ENCODE measurements around the gene TMPRSS9.

Gene TMPRSS9

DNA sequence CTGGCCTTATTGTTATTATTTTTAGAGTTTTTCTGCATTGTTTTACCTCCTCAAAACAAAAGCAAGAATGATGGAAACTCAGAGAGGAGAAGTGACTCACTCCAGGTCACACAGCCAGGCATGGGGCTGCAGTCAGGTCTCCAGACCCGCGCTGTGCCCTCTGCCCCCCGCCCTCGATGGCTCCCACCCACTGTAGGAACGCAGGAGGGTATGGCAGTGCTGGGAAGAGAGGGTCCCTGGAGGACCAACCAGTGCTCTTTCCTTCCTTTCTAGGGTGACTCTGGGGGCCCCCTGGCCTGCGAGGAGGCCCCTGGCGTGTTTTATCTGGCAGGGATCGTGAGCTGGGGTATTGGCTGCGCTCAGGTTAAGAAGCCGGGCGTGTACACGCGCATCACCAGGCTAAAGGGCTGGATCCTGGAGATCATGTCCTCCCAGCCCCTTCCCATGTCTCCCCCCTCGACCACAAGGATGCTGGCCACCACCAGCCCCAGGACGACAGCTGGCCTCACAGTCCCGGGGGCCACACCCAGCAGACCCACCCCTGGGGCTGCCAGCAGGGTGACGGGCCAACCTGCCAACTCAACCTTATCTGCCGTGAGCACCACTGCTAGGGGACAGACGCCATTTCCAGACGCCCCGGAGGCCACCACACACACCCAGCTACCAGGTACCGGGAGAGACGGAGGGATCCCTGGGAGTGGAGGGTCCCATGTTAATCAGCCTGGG, 61.7 kb downstream of the TMPRSS9 start:
- peaks cover 13% of the 10 kb centered on the region for H3K4me1 ChIP-seq (ENCODE audit: insufficient read depth, low read length)
- no peaks in the 10 kb centered on the region for H3K9me3 ChIP-seq (ENCODE audit: low read length)
- H3K27ac ChIP-seq (ENCODE audit: low read depth, low read length) = no peak overlapping the region
- H3K36me3 ChIP-seq (ENCODE audit: insufficient read depth, low read length) = no peaks in the 10 kb centered on the region
- H3K27me3 ChIP-seq (ENCODE audit: control insufficient read depth in 1 of 2, insufficient read depth in 2 of 2, low read length in 2 of 2) = no peaks in the 10 kb centered on the region
- H3K9ac ChIP-seq (ENCODE audit: low read length) = no peak overlapping the region
- no peak overlapping the region for H3K4me3 ChIP-seq (ENCODE audit: low read depth in 1 of 2, low read length in 2 of 2)

DNA sequence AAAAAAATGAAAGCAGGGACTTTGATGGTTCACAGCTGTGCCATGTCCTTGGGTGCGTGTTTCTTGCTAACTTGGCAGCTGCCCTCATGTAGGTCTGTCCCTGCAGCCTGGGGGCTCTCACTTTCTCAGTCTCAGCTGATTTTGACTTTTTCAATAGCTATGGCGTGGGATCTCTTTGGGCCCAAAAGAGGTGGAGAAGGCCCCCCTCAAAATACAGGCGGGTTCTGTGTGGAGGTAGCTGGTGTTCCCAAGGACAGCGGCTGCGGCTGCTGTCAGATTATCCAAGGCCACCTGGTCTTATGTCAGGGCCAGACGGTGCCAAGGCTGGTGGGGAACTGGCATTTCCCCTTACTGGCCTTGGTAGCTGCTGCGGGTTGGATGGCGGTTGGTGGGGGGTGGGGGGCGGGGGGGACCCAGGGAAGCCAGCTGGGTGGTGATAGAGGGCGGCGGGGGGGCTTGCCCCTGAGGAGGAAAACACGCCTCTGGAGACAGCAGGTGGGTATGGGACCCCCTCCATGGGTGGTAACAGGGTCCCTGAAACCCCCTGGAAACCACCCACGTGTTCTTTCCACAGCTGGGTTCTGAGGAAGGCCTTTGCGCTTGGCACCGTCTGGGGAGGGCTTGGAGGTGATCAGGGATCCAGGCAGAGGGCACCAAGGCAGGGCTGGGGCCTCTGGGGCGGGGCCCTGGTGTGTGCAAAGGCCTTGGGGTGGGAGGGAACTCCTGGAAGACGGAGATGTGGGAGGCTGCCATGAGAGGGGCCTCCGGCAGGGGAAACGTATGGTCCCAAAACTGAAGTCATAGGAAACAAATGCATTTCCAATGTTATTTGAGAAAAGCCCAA, 63.2 kb downstream of the TMPRSS9 start:
- H3K4me1 ChIP-seq (ENCODE audit: insufficient read depth, low read length) = peaks cover 20% of the 10 kb centered on the region
- no peak overlapping the region for H3K9ac ChIP-seq (ENCODE audit: low read length)
- no peaks in the 10 kb centered on the region for H3K36me3 ChIP-seq (ENCODE audit: insufficient read depth, low read length)

DNA sequence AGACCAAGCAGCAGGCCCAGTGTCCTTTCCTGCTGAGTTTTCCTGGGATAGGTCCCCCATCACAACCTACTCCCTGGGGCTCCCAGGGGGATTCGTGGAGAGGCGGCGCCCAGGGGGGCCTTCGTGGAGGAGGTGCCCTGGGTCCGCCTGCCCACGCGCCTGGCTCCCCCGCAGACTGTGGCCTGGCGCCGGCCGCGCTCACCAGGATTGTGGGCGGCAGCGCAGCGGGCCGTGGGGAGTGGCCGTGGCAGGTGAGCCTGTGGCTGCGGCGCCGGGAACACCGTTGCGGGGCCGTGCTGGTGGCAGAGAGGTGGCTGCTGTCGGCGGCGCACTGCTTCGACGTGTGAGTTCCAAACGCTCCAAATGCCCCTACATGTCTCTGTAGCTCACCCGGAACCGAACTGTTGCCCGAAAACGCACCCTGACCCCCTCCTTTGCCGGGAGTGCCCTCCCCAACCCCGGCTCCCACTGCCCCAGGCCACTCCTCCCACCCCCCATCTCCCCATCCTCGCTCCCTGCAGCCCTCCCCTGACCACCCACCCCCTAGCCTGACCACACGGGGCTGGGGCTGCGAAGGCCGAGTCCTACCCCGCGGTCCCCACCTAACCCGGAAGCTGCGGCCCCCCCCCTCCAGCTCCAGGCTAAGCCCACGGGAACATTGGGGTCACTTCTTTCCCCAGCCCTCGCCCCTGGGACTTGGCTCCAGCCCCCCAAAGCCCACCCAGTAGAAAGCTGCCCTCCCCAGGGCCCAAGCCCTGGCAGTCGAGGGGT, 64.0 kb downstream of the TMPRSS9 start:
- Histone ChIP-seq H3K27ac (ENCODE audit: low read depth, low read length) (no peak overlapping the region), H3K4me1 (ENCODE audit: insufficient read depth, low read length) (peaks cover 28% of the 10 kb centered on the region), H3K36me3 (ENCODE audit: insufficient read depth, low read length) (no peaks in the 10 kb centered on the region), H3K9ac (ENCODE audit: low read length) (no peak overlapping the region), H3K27me3 (ENCODE audit: control insufficient read depth in 1 of 2, insufficient read depth in 2 of 2, low read length in 2 of 2) (no peaks in the 10 kb centered on the region), H3K9me3 (ENCODE audit: low read length) (no peaks in the 10 kb centered on the region), H3K4me3 (ENCODE audit: low read depth in 1 of 2, low read length in 2 of 2) (no peak overlapping the region)

More for the DNA sequence above, 63.2 kb downstream of the TMPRSS9 start:
- Histone ChIP-seq H3K4me3 (ENCODE audit: low read depth in 1 of 2, low read length in 2 of 2) (no peak overlapping the region), H3K27me3 (ENCODE audit: control insufficient read depth in 1 of 2, insufficient read depth in 2 of 2, low read length in 2 of 2) (no peaks in the 10 kb centered on the region), H3K27ac (ENCODE audit: low read depth, low read length) (no peak overlapping the region), H3K9me3 (ENCODE audit: low read length) (no peaks in the 10 kb centered on the region)

DNA sequence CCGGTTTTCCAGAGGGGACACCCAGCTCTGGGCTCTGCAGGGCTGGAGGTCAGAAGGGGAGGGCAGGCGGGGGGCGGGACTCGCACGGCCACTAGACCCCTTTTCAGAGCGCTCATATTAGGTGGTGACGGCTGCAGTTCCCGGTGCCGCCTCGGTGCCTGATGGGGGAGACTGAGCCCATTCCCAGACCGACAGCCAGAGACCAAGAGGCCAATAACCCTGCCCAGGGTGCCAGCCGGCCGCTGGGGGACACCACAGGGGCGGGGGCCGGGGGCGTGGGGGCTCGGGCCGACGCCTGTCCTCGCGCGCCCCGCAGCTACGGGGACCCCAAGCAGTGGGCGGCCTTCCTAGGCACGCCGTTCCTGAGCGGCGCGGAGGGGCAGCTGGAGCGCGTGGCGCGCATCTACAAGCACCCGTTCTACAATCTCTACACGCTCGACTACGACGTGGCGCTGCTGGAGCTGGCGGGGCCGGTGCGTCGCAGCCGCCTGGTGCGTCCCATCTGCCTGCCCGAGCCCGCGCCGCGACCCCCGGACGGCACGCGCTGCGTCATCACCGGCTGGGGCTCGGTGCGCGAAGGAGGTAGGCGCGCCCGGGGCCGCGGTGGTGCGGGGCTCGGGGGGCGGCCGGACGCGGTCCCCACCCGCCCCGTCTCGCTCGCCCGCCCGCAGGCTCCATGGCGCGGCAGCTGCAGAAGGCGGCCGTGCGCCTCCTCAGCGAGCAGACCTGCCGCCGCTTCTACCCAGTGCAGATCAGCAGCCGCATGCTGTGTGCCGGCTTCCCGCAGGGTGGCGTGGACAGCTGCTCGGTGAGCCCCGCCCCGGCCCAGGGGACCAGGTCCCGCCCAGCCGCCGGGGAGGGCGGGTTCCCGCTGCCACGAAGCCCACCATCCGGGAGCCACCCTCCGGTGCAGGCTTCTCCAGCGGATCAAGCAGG, 64.9 kb downstream of the TMPRSS9 start:
- Histone ChIP-seq H3K36me3 (ENCODE audit: insufficient read depth, low read length) (no peaks in the 10 kb centered on the region), H3K27me3 (ENCODE audit: control insufficient read depth in 1 of 2, insufficient read depth in 2 of 2, low read length in 2 of 2) (no peaks in the 10 kb centered on the region), H3K9me3 (ENCODE audit: low read length) (no peaks in the 10 kb centered on the region), H3K4me1 (ENCODE audit: insufficient read depth, low read length) (peaks cover 29% of the 10 kb centered on the region), H3K27ac (ENCODE audit: low read depth, low read length) (no peak overlapping the region), H3K9ac (ENCODE audit: low read length) (no peak overlapping the region), H3K4me3 (ENCODE audit: low read depth in 1 of 2, low read length in 2 of 2) (no peak overlapping the region)

DNA sequence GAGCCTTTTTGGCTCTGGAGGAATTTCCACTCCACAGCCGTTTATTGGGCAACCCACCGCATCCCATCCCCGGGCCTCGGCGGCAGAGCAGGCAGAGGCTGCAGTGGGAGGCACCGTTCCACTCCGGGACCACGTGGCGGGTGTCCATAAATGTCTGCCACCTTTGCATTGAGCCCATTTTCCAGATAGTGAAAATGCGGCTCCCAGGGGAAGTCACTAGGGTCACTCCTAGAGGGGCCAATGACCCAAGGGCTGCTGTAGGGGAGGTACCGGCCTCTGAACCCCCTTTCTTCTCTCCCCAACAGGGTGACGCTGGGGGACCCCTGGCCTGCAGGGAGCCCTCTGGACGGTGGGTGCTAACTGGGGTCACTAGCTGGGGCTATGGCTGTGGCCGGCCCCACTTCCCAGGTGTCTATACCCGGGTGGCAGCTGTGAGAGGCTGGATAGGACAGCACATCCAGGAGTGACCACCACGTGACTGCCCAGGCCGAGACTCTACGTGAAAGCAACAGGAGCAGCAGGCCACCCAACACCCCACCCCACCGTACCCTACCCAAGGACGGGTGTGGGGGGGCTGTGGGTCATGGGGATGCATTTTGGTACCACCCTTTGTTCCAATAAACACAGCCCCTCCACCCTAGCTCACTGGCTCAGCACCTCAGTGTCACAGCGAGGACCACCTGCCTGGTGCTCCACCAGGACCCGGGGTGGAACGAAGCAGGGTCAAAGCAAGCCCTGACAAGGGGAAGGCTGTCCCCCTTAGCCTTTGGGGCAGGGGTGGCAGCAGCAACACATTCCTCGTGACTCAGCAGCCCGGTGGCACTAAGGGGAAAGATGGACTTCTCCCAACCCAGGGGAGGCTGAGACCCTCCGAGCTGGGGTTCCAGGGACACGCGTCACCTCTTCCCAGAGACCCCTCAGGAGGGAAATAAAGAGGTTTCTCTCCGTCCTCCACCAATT, 65.8 kb downstream of the TMPRSS9 start:
- H3K4me3 ChIP-seq (ENCODE audit: low read depth in 1 of 2, low read length in 2 of 2) = peak overlapping the region; percentile 78 to 88
- no peak overlapping the region for H3K9ac ChIP-seq (ENCODE audit: low read length)
- H3K4me1 ChIP-seq (ENCODE audit: insufficient read depth, low read length) = peaks cover 29% of the 10 kb centered on the region
- peak overlapping the region; percentile 8 for H3K27ac ChIP-seq (ENCODE audit: low read depth, low read length)
- peaks cover 5% of the 10 kb centered on the region for H3K36me3 ChIP-seq (ENCODE audit: insufficient read depth, low read length)
- H3K9me3 ChIP-seq (ENCODE audit: low read length) = no peaks in the 10 kb centered on the region
- H3K27me3 ChIP-seq (ENCODE audit: control insufficient read depth in 1 of 2, insufficient read depth in 2 of 2, low read length in 2 of 2) = no peaks in the 10 kb centered on the region

DNA sequence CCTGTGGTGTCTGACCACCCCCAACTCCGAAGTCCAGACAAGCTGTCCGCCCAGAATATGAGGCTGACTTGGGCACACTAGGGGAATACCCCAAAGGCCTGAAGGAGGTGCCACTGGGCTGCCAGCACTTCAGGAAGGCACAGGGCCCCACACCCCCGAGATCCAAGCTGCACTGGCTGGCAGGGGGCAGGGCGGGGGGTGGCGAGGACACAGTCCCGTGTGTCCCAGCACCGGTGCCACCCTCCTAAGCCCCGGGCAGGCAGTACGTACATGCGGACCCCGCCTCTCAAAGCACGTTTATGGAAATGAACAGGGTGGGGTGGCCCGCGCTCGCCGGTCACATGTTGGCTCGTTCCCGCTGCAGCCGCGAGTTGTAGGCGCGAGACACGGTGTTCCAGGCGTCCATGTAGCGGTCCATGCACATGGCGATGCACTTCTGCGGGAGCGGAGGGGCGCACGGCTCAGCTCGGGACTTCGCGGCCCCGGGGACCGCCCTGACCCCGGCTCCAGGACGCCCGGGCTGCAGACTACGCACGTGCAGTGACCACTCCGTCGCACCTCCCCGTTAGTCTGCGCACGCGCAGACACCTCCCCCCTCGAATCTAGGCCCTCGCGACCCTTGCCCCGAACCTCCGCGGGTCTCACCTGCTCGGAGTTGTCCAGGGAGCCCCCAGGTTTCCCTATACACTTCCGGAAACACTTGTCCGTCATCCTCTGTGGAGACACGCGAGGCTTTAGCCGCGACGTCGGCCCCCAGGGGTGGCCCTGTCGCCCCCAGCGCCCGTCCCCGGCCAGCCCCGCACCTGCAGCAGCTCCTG, 66.8 kb downstream of the TMPRSS9 start:
- Histone ChIP-seq H3K9me3 (ENCODE audit: low read length) (no peaks in the 10 kb centered on the region), H3K27me3 (ENCODE audit: control insufficient read depth in 1 of 2, insufficient read depth in 2 of 2, low read length in 2 of 2) (no peaks in the 10 kb centered on the region), H3K4me3 (ENCODE audit: low read depth in 1 of 2, low read length in 2 of 2) (peak overlapping the region; percentile 78 to 88), H3K9ac (ENCODE audit: low read length) (no peak overlapping the region), H3K36me3 (ENCODE audit: insufficient read depth, low read length) (peaks cover 8% of the 10 kb centered on the region), H3K27ac (ENCODE audit: low read depth, low read length) (peak overlapping the region; percentile 91), H3K4me1 (ENCODE audit: insufficient read depth, low read length) (peaks cover 29% of the 10 kb centered on the region)

DNA sequence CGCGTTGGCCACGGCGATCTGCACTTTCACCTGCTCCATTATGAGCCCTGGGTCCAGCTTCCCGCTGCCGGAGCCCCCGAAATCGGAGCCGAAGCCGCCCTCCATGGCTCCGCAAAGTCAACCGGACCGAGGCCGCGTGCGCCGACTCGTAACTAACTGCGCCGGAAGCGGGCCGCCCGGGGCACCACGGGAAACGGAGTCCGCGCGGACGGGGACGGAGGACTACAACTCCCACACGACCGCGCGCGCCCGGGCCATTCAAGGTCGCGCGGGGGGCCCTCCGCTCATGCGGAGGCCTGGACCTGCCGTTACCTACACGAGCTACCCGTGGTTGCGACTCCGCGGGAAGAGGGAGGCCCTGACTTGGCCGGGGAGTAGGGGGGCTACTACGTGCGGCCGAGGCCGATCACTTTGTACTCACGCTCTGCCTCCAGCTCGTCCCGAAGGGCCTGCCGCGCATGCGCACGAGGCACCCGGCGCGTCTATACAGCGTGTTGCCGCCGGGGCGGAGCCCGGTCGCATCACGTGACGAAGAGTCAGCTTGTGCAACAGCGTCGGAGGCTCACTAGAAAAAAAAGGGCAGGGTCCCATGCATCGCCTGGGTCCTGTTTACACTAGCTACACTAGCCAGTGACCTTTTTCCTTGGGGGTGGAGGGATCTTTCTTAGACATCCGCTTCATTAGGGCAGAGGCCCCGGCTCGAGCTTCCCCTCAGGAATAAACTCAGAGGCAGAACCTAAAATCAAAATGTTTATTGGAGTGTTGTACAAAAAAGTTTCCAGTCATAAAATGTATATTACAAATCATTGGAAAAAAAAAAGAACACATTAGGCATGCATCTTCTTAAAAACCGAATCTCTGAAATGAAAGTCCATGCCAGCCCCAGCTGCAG, 67.6 kb downstream of the TMPRSS9 start, which contains the start of gene TIMM13:
TSS of gene TIMM13 (minus strand) at position 158 of the 892 bp plus-strand sequence. CDS start at position 105, 53 bp downstream.
- H3K4me1 ChIP-seq (ENCODE audit: insufficient read depth, low read length) = peaks cover 29% of the 10 kb centered on the region
- H3K4me3 ChIP-seq (ENCODE audit: low read depth in 1 of 2, low read length in 2 of 2) = peak within 1 kb of the TSS; percentile 78 to 88
- peak within 1 kb of the TSS; percentile 91 for H3K27ac ChIP-seq (ENCODE audit: low read depth, low read length)
- H3K36me3 ChIP-seq (ENCODE audit: insufficient read depth, low read length) = peaks cover 8% of the 10 kb centered on the region
- H3K9ac ChIP-seq (ENCODE audit: low read length) = peak within 1 kb of the TSS; percentile 7
- no peaks in the 10 kb centered on the region for H3K27me3 ChIP-seq (ENCODE audit: control insufficient read depth in 1 of 2, insufficient read depth in 2 of 2, low read length in 2 of 2)
- H3K9me3 ChIP-seq (ENCODE audit: low read length) = no peaks in the 10 kb centered on the region

DNA sequence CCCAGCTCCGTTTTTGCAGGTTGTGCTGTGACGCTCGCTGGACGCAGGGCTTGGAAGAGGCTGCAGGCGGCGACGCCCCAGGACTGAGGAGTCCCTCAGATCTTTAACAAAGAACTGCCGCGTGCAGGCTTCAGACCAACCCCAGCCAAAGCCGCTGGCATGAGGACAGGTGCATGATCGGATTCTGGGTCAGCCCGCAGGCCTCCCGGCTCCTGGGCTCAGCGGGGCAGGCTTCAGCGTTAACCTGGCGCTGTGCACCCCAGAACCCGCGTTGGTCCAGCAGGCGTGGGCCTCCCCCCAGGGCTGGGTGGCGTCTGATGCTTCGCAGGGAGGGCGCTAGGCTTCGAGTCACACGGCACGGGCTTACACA, 68.2 kb downstream of the TMPRSS9 start:
- no peaks in the 10 kb centered on the region for H3K9me3 ChIP-seq (ENCODE audit: low read length)
- H3K27me3 ChIP-seq (ENCODE audit: control insufficient read depth in 1 of 2, insufficient read depth in 2 of 2, low read length in 2 of 2) = no peaks in the 10 kb centered on the region
- peak overlapping the region; percentile 7 to 88 for H3K4me3 ChIP-seq (ENCODE audit: low read depth in 1 of 2, low read length in 2 of 2)
- peak overlapping the region; percentile 7 for H3K9ac ChIP-seq (ENCODE audit: low read length)
- peak overlapping the region; percentile 91 for H3K27ac ChIP-seq (ENCODE audit: low read depth, low read length)
- H3K4me1 ChIP-seq (ENCODE audit: insufficient read depth, low read length) = peaks cover 29% of the 10 kb centered on the region
- peaks cover 8% of the 10 kb centered on the region for H3K36me3 ChIP-seq (ENCODE audit: insufficient read depth, low read length)

All from muscle layer of colon (tissue), 2 donors.